Stimulated activated CD8-positive, alpha-beta memory T cell treated with anti-CD3 and anti-CD28 coated beads, Interleukin-15, amount 100 ng/mL, for 1 hour (primary cell): ENCODE results near the gene FGF4.

Experiments
- DNase-seq: peaks from one replicate; pipeline ENCODE4 v3.0.0-alpha.2; 2020; ENCODE audit warnings: low read depth

Gene FGF4

DNA sequence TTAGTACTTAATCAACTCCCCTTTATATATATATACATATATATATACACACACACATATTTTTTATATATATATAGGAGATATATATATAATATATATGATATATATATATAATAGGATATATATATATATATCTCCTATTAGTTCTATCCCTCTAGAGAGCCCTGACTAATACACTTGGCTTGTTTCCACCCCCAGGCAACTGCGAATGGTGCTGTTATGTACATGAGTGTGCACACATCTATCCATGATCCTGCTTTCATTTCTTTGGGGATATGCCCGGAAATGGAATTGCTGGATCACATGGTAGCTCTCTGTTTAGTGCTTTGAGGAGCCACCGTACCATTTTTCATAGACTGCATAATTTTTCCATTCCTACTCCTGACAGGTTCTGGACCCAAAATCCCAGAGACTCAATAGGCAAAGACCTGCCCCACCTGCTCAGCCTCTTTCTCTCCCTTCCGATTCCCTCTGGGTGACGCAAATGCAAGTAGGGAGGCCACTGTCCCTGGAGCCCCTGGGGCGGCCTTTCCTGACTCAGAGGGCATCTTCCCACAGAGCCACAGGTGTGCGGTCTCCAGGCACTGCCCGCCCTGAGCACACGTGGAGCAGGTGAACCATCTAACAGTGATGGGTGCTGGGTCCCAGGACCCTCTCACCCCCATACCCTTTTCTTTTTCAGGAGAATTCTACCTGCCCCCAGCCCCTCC is 32.1 kb upstream of the FGF4 start:
- DNase-seq = no peak

DNA sequence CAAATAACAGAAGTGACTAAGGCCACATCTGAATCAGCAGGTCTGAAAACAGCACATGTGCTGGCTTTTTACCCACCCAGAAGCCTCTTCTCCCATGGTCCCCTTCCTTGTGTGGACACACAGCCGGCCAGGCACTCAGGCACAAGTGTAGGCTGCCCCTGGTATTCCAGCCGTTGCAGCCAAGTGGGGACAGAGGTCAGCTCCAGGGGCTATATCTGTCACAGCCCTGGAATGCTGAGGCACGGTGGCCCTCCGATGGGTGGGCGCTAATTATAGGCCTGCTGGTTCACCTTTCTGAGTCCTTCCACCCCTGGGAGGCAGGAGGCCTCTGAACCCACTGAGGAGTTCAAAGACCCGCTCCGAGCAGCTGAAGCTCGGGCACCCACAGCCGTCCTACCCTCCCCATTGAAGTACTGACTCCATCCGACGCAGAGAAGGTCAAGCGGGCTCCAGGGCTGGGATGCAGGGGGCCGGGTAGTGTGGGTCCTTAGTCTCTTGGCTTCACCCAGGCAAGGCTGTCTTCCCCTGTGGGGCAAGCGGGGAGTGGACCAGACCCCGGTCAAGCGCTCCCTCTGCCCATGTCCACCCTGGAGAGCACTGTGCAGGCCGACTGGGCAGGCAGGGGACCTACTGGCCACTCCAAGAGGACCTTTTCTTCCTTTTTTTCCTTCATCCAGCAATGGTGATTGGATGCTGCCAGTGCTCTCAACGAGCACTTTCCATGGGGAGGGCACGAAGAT is 29.8 kb upstream of the FGF4 start:
- DNase-seq = no peak

DNA sequence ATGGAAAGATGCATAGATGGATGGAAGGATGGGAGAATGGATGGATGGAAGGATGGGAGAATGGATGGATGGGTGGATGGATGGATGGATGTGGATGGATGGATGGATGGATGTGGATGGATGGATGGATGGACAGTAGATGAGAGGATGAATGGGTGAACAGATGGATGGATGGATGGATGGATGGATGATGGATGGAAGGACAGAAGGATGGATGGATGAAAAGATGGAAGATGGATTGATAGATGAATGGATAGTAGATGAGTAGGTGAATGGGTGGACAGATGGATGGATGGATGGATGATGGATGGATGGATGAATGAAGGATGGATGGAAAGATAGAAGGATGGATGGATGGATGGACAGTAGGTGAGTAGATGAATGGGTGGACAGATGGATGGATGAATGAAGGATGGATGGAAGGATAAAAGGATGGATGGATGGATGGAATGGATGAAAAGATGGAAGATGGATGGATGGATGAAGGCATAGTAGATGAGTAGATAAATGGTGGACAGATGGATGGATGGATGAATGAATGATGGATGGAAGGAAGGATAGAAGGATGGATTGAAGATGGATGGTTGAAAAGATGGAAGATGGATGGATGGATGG is 28.6 kb upstream of the FGF4 start:
- no peak for DNase-seq

DNA sequence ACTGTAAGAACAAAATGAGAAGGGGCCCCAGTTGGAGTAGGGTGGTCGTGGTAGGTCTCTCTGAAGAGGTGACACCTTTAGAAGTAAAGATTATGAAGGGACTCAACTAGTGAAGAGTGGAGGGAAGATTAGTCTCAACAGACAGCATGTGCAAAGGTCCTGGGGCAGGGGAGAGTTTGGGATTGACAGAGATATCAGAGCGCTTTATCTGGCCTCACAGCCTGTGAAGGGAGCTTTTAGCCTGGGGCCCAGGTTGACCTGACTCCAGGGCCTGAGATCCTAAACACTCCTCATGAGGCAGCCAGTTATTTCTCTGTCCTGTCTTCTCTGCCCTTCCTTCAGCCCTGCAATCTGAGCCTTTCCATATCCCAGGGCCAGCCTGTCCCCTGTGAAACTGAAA is 27.9 kb upstream of the FGF4 start:
- DNase-seq = no peak

DNA sequence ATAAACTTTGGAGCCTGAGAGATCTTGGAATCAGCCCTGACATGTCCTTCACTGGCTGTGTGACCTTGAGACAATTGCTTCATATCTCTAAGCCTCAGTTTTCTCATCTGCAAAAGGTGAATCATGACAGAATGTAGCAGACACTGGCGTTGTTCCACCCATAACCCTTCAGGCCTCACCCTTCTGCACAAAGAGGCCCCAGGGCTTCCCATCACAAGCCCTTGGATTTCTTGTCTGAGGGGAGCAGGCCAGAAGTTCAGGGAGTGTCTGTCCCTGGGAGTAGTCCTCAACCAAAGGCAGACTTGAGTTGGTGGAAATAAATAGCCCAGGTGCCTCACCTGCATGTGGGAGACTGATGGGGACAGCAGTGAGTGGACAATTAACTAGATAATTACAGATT is 27.4 kb upstream of the FGF4 start:
- no peak for DNase-seq

DNA sequence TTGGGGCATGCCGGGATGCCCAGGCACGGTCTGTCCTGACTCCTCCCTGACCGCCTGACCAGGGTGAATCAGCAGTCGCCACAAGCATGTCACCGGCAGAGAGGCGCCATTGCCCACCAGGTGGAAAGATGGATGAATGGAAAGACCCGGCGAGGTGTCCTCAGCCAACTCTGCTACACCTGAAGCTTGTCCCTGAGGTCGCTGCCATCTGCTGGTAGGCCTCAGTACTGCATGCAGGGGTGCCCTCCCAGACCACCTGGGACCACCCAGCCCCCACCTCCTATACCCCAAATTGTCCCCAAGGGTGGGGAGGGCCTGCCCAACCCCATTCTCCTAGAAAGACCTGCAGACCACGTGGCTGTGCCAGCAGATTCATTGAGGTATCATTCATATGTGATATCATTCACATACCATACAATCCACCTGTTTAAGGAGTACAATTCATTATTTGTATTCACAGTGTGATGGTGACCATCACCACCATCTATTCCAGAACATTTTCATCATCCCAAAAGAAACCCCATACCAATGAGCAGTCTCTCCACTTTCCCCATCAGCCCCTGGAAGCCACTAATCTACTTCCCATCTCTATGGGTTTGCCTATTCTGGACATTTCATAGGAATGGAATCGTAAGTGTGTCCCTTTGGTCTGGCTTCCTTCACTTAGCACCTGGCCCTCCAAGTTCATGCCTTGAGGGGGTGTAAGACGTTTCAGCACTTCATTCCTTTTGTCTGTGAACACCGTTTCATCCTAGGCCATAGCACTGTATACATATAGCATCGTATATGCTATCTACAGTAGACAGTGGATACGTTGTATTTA is 26.6 kb upstream of the FGF4 start:
- peak; percentile 11 for DNase-seq

DNA sequence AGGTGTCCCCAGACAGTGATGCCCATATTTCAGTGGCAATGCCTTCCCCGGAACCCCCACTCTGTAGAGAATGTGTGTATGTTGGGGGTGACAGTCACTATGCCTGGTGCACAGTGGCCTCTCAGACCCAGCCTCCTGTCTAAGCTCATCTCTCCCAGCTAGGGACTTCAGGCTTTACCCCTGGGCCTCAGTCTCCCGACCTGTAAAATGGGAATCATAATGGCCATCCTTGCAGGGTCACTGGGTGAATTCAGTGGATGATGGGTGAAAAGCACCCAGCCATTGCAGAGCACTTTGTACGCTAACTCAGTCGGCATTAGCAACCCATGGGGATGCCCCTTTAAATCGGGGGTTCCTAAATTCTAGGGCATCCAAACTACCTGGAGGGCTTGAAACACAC is 25.1 kb upstream of the FGF4 start:
- DNase-seq = no peak

DNA sequence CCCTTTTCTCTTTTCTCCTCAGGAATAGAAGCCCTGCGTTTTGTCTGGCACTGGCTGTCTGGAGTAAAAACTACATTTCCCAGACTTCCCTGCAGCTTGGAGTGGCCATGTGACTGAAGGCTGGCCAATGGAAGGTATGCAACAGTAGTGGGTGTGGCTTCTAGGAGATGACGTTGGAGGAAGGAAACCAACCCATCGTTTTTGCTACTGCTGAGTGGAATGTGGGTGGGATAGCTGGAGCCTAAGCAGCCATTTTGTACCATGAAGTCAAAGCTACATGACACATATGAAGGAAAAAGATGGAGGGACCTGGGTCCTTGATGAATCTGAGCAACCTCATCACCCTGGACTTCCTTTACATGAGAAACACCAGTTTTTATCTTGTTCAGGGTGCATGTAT is 24.4 kb upstream of the FGF4 start:
- DNase-seq = no peak

DNA sequence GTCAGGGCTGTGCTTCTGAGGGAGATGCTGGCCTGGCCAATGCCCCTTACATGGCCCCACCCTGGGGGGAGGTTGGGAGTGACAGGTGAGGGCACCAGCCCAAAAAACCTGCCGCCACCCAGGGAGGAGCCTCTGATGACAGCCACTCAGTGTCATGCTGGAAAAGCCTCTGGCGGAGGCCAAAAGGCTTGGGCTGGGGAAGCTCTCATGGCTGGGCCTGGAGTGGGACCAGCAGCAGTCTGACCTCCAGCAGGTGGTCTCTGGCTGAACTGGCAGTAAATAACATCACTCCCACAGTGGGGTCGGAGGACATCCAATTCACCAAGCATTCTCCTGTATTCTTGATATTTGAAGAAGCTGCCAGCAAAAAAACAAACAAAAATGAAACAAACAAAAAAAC is 24.0 kb upstream of the FGF4 start:
- no peak for DNase-seq

DNA sequence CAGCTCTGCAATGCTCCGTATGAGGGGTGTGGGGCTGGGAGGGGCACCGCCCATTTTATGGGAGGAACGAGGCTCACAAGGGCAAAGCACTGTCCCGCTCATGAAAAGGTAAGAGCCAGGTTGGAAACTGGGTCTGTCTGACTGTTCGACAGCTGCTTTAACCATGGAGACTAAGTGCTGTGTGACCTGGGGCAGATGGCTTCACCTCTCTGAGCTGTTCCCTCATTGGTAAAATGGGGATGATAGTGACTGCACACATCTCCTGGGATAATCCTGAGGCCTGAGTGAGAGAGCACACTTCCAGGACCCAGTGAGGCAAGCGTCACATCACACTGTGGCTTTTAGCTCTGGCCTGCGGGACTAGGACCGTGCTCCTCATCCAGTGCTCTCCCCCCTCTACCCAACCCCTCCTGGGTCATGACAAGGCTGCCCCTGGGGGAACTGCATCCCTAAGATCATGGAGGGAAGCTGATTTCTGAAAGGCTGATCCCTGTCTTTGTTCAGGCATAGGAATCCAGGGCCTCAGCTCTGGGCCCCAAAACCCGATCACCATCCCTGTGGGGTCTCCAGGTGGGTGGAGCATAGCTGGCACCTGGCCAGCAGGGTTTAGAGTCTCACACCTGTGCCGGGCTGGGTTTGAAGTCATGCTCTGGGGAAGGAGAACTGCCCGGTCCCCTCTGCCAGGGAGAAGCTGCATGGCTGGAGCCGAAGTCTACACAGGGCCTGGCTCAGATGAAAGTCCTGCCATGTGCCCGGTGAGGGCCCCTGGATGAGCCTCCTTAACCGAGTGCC is 22.8 kb upstream of the FGF4 start:
- no peak for DNase-seq

DNA sequence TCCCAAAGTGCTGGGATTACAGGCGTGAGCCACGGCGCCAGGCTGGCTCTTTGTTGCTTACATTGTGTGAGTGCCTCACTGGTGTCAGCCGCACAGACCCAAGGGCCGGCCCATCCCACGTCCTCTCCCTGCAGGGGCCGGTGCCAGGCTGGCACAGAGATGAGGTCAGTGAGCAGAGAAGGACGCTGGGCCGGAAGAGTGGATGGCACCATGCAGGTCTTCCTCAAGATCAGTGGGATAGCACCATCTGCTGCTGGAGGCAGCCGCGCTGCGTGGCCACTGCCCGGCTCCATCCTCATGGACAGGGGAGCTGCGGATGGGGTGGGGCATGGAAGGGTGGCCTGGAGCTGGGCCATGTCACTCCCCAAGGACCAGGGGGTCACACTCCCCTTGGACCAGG is 22.0 kb upstream of the FGF4 start:
- no peak for DNase-seq

DNA sequence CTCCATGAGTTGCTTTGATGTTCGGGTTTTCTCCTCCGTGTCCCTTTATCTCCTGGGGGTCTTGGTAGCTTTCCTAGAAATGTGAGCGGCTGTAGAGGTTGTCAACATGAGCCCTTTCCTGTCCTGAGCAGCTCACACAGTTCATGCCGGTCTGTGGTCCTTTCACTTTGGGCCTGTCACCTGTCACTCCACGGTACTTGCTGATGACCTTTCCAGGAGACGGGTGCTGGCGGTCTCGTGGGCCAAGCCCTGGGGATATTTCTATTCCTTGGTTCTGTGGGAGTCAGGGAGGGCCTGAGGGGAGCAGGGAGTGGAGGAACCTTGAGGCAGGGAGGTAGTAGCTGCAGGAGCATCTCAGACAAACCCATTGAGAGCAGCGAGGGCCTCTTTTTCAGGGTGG is 20.9 kb upstream of the FGF4 start:
- DNase-seq = no peak

DNA sequence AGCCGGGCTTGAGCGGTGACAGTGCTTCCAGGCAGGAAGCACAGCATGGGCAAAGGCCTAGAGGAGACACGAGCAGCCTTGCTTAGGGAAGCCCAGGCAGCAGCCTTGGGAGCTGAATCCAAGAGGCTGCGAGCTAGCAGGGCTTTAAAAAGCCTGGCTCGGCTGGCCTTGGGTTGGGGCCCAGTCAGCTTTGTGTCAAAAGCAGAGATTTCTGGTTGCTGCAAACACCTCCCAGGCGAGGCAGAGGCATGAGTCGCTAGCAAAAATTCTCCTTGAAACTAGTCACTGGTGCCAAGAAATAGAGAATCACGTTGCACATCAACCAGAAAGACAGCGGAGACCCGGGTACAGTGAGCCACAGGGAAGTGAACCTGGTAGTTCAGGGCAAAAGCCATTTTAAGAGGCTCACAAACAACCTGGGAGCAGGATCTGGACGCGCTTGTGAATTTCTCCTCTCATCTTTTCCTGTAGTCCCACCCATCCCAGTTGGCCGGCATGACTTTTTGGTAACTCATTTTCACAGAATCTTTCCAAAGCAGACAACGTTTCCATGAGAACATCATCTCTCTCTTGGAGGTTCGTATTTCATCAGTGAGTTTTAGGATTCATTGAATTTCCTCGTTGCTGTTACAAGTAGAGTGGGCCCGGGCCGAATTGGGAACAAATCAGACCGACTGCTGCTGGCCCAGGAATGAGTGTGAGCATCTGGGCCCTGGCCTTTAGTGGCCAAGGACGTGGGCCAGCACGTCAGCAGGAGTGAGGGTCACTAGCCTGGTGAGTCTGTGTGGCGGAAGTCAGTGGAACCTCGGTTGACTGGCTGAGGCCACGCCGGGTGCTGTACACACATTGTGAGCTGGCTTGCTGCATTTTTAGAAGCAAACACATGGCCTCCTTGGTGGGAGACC is 16.4 kb upstream of the FGF4 start:
- no peak for DNase-seq

DNA sequence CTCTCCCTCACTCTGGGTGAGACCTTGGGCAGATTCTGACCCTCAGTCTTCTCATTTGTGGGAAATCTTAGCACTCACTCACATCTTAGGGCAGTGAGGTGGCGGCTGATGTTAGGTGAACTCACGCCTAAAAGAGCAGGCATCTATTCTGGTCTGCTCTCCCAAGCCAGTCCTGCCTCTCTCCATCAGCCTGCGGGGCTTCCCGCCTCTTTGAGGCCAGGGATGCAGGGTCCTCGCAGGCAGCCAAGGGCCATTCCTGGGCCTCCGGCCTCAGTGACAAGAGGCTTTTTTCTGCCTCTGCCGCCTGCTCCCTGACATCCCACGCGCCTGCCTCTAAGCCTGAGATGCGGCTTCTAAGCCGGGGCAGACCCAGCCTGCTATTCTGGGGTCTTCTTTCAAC is 13.8 kb upstream of the FGF4 start:
- no peak for DNase-seq

DNA sequence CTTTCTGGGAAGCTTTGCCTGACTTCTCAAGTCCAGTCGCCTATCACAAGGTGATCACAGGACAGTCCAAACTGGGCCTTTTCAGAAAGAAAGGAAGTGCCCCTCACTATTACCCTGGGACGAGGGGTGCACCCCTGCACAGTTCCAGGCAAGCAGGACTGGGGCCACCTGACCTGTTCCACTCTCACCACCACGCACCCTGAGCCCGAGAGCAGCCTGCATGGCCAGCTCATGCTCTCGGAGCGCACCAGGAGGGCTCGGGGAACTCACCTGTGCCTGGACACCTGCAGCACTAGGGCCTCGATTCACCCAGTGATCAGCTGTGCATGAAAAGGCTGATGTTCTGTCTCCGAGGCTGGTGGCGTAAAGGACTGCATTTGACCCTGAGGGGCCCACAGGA is 12.8 kb upstream of the FGF4 start:
- no peak for DNase-seq

DNA sequence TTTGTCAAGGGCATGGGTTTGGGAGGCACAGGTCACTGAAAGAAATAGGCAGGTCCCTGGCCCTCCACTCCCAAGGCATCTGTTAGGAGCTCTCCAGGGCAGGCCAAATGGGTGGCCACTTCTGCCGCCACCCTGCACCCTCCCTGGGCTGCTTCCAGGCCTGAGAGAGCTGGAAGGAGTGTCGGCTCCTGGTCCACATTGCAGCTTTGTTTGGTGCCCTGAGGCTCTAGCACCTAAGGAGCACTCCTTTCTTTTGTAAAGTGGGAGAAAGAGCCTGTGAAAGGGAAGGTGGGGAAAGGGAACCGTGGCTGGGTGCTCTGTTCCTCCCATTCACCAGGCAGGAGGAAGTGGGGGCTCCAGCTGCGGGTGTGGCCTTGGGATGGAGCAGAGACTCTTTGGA is 12.3 kb upstream of the FGF4 start:
- DNase-seq = no peak

DNA sequence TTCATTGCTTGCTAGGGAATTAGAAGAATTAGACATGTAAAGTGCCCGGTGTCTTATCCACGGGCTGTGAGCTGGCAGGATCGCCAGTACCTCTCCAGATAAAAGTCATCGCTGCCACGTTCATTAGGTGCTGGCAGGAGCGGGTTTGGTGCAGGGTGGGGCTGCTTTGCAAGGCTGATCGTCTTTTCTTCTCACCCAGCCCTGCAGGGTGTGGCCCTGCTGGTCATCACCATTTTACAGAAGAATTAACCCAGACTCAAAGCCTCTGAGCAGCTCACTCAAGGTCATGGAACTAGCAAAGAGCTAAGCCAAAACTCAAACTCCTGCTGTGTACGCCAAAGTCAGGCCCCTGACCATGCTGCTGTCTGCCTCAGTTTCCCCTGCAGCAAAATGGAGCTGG is 6.1 kb upstream of the FGF4 start:
- DNase-seq = no peak

DNA sequence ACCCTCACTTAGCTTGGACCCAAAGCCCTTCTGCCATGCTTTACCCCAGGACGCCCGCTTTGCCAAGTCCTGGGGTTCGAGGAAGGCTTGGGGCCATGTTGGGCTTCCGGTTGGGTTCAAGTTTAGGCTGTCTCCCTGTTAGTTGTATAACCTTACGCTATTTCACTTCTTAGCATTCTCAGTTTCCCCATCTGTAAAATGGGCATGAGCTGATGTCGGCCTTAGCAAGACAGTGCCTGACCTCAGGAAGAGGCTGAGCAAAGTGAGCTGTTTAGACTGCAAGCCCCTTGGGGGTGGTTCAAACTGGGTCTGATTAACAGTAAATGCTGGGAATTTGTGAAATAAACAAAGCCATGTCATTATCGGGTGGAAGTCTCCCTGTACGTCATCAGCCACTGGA is 3.2 kb upstream of the FGF4 start:
- DNase-seq = no peak

DNA sequence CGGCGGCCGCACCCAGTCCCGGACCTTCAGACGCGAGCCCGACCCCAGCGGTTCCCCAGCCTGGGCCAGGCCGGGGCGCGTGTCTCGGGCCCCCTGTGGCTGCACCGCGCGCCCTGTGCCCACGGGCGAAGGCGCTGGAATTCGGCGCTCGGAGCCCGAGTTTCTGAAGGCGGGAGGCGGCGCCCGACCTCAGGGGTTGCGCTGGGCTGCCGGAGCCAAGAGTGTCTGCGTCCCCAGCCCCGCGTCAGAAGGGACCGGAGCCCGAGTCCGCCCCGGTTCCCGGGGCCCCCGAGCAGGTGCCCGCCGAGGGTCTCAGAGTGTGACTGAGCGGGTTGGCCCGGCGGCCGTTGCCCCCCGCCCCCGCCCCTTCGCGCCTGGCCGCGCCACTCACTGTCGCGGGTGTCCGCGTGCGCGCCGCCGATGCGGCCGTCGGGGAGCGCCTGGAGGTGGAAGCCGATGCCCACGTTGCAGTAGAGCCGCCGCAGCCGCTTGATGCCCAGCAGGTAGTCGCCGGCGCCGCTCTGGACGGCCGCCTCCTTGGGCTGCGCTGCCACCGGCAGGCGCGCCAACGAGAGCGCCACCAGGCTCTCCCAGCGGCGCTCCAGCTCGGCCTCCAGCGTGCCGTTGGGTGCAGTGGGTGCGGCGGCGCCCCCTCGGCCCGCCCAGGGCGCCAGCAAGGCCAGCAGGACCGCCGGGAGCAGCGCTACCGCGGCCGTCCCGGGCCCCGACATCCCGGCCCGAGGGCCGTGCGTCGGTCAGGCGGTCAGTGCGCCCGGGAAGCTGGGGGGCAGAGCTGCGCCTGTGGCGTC is 583 bp downstream of the FGF4 start:
- no peak for DNase-seq
